ENCODE data around the gene PPP1R2.

DNA sequence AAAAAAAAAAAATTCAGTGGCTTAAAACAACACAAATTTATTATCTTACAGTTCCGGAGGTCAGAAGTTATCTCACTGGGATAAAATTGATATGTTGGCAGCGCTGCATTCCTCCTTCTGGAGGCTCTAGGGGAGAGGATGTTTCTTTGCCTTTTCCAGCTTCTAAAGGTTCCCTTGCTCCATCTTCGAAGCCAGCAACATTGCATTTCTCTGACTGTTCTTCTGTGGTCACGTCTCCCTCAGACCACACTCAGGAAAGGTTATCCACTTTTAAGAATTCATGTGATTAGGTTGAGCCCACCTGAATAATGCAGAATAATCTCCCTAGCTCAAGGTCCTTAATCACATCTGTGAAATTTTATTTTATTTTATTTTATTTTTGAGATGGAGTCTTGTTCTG lies 76.9 kb downstream of the PPP1R2 start:
- no peak for TF ChIP-seq CTCF (IDR thresholded peaks at IDR 0.05)
- no peak for TF ChIP-seq POLR2A (IDR thresholded peaks at IDR 0.05)

Measured in esophagus squamous epithelium (tissue), 4 donors.